ENCODE measurements around the gene SKIDA1.

The SKIDA1 gene

DNA sequence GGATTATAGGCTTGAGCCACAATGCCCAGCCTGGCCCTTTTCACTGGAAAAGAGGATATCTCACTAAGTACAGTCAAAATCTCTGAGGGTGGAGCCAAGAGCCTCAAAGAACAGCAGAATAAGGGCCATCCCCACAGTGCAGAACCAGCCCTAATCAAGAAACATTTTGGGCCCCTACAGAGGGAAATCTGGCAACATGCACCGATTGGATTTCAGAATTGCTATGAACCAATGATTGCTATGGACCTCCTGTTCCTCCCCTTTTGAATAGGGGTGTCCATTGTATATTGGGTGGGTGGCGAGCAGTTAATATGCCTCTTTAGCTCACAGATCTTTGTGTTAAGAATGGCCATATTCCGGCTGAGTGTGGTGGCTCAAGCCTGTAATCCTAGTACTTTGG, 42.7 kb downstream of the SKIDA1 start:
- DNase-seq (ENCODE audit: low read depth in 2 of 2): no peak

DNA sequence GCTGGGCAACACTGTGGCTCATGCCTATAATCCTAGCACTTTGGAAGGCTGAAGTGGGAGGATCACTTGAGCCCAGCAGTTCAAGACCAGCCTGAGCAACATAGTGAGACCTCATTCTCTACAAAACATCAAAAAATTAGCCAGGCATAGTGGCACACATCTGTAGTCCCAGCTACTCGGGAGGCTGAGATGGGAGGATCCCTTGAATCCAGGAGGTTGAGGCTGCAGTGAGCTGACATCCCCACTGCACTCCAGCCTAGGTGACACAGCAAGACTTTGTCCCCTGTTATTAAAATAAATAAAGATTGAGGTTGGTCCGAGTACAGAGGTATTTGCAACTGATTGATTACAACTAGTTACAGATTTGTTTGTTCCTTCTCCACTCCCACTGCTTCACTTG, 44.1 kb downstream of the SKIDA1 start:
- no peak for DNase-seq (ENCODE audit: low read depth in 2 of 2)

- no peak for DNase-seq (ENCODE audit: low read depth in 2 of 2)
Measured at GRCh38 chr10:21479570-21480315, 45.7 kb downstream of the SKIDA1 start.

GRCh38 chr10:21475393-21475792, 50.1 kb downstream of the SKIDA1 start:
- no peak for DNase-seq (ENCODE audit: low read depth in 2 of 2)

GRCh38 chr10:21473541-21473940, 51.9 kb downstream of the SKIDA1 start:
- DNase-seq (ENCODE audit: low read depth in 2 of 2): no peak

DNA sequence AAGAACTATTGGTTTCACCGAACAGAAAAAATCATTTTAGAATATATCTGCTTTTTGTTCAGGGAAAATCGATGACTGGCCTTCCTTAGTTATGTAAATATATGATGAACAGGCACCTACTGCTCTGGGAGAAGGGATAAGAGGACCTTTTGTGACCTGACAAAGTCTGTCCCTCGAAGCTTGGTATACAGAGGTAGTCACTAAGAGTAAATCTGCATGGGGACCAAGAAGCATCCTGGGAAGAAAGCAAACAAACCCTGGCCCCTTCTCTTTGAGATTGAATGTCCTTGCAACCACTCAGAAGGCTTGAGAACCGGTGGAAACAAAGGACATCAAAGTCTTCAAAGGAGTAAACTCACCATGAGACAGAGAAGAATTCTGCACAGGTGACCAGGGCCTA, 52.3 kb downstream of the SKIDA1 start:
- no peak for DNase-seq (ENCODE audit: low read depth in 2 of 2)

GRCh38 chr10:21468086-21468485, 57.4 kb downstream of the SKIDA1 start:
- no peak for DNase-seq (ENCODE audit: low read depth in 2 of 2)

DNA sequence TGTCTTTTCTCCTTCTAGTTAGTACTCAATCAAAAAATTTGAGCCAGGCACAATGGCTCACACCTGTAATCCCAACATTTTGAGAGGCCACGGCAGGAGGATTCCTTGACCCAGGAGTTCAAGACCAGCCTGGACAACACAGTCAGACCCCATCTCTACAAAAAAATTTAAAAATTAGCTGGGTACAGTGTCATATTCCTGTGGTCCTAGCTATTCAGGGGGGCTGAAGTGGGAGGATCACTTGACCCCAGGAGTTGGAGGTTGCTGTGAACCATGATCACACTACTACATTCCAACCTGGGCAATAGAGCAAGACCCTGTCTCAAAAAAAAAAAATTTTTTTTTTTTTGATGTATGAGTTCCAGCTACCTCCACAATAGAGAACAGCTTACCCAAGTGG, 57.8 kb downstream of the SKIDA1 start:
- no peak for DNase-seq (ENCODE audit: low read depth in 2 of 2)

- DNase-seq (ENCODE audit: low read depth in 2 of 2): no peak
Measured at GRCh38 chr10:21464134-21464533, 61.3 kb downstream of the SKIDA1 start.

All from stimulated activated CD4-positive, alpha-beta T cell treated with anti-CD3 and anti-CD28 coated beads, Interleukin-1b, Interleukin-23, amount 100 ng/mL, for 4 hours (primary cell).